HEK293T (cell line): Measurements from ENCODE around the gene SLAMF7.

Experiments used
- CTBP1 ChIP-seq: fragments of 450-650 bp; IDR thresholded peaks from 2 replicates; pipeline ENCODE4 v1.6.1; 2016; ENCODE audit warnings: borderline replicate concordance
- FOXA1 ChIP-seq: fragments of 450-650 bp; IDR thresholded peaks from 2 replicates; pipeline ENCODE4 v1.6.1; 2016; ENCODE audit warnings: mild to moderate bottlenecking
- FOXK2 ChIP-seq: fragments of 450-650 bp; IDR thresholded peaks from 2 replicates; pipeline ENCODE4 v1.6.1; 2016; ENCODE audit warnings: mild to moderate bottlenecking
- FOXM1 ChIP-seq: fragments of 450-650 bp; IDR thresholded peaks from 2 replicates; pipeline ENCODE4 v1.6.1; 2017; ENCODE audit warnings: mild to moderate bottlenecking, borderline replicate concordance
- NFRKB ChIP-seq: fragments of 450-650 bp; IDR thresholded peaks from 2 replicates; pipeline ENCODE4 v1.6.1; 2016; ENCODE audit warnings: mild to moderate bottlenecking, moderate library complexity
- SP1 ChIP-seq: fragments of 450-650 bp; IDR thresholded peaks from 2 replicates; pipeline ENCODE4 v1.6.1; 2017
- SUZ12 ChIP-seq: fragments of 450-650 bp; IDR thresholded peaks from 2 replicates; pipeline ENCODE4 v1.6.1; 2016; ENCODE audit warnings: mild to moderate bottlenecking
- TARDBP ChIP-seq: fragments of 450-650 bp; IDR thresholded peaks from 2 replicates; pipeline ENCODE4 v1.6.1; 2016
- ZNF384 ChIP-seq: fragments of 450-650 bp; IDR thresholded peaks from 2 replicates; pipeline ENCODE4 v1.6.1; 2016
- TF ChIP-seq, protein P1 (sequence below): fragments of 450-650 bp; IDR thresholded peaks from 2 replicates; pipeline ENCODE4 v1.6.1; 2016

DNA sequence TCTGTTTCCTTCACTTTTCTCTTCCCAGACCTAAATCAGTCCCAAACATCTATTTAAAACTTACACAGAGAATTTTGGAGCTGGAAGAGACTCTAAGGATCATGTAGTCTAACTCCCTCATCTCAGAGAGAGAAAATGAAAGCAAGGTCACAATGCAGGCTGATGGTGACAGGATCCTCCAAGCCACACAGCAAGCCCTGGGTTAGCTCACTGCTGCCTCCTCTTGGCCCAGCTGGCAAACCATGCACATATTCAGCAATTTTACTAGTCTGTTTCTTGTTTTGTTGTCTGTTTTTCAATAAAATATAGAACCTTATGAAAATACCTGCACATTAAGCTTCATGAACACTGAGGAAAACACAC lies 29.2 kb downstream of the SLAMF7 start:
- no peak for TF ChIP-seq TARDBP
- TF ChIP-seq NFRKB: no peak
- TF ChIP-seq ZNF384: no peak
- TF ChIP-seq FOXA1: no peak
- no peak for TF ChIP-seq CTBP1
- no peak for TF ChIP-seq FOXK2
- TF ChIP-seq SUZ12: no peak
- TF ChIP-seq SP1: no peak
- TF ChIP-seq, protein P1, sequence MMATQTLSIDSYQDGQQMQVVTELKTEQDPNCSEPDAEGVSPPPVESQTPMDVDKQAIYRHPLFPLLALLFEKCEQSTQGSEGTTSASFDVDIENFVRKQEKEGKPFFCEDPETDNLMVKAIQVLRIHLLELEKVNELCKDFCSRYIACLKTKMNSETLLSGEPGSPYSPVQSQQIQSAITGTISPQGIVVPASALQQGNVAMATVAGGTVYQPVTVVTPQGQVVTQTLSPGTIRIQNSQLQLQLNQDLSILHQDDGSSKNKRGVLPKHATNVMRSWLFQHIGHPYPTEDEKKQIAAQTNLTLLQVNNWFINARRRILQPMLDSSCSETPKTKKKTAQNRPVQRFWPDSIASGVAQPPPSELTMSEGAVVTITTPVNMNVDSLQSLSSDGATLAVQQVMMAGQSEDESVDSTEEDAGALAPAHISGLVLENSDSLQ: no peak
- TF ChIP-seq FOXM1: no peak
